WTC11 (cell line): ENCODE results near the gene ATP2C1. TPM values are rescaled to one million over a fixed set of nuclear protein-coding genes. Genes with fewer than 3 reads are reported as not detected.

Experiments
- ATAC-seq: fragments of 200-7000 bp; cut with Tn5 transposase; 2 replicates; pipeline ENCODE4 v1.10.0; 2021; ENCODE audit warnings: mild to moderate bottlenecking, moderate library complexity
- Bru-seq: library from RNA; stranded (reverse); fragments of 400-500 nt; gene quantifications from one replicate; lab custom pipeline; 2021; lab: Mats Ljungman, UMichigan
- CTCF ChIA-PET: fragments of 300-600 bp; sonication (Branson Sonifier 250); formaldehyde crosslinking; loops from one replicate; lab custom pipeline; 2021; ENCODE audit warnings: antibody characterized with exemption; lab: Charles Lee
- POLR2A ChIA-PET: fragments of 350-600 bp; sonication (Branson Sonifier 250); formaldehyde crosslinking; loops from one replicate; lab custom pipeline; 2021; ENCODE audit warnings: antibody characterized with exemption; lab: Charles Lee
- DNase-seq: peaks from one replicate; pipeline ENCODE4 v3.0.0; 2021; ENCODE audit warnings: low spot score
- H3K27ac Mint-ChIP-seq: 2 replicates; pipeline ENCODE4 v1.8.0; 2021; ENCODE audit warnings: mixed read lengths
- H3K27me3 Mint-ChIP-seq: 2 replicates; pipeline ENCODE4 v1.8.0; 2021; ENCODE audit warnings: low read depth, mild to moderate bottlenecking, moderate library complexity, mixed read lengths
- H3K36me3 Mint-ChIP-seq: 2 replicates; pipeline ENCODE4 v1.8.0; 2021; ENCODE audit warnings: mixed read lengths
- H3K4me1 Mint-ChIP-seq: 2 replicates; pipeline ENCODE4 v1.8.0; 2022; ENCODE audit warnings: mixed read lengths
- H3K4me3 Mint-ChIP-seq: 2 replicates; pipeline ENCODE4 v1.8.0; 2021; ENCODE audit warnings: mild to moderate bottlenecking, moderate library complexity, mixed read lengths
- H3K9me3 Mint-ChIP-seq: 2 replicates; pipeline ENCODE4 v1.8.0; 2021; ENCODE audit warnings: mixed read lengths
- AFF4 ChIP-seq: sonication (generic); formaldehyde crosslinking; IDR thresholded peaks from 2 replicates; pipeline ENCODE4 v1.8.1; 2023; ENCODE audit warnings: mild to moderate bottlenecking, missing genetic modification reagents, borderline replicate concordance
- CREM ChIP-seq: sonication (generic); formaldehyde crosslinking; IDR thresholded peaks from 2 replicates; pipeline ENCODE4 v1.8.1; 2022; ENCODE audit warnings: mild to moderate bottlenecking, missing genetic modification reagents, moderate library complexity
- GABPB1 ChIP-seq: sonication (generic); formaldehyde crosslinking; IDR thresholded peaks from 2 replicates; pipeline ENCODE4 v1.8.1; 2023; ENCODE audit warnings: mild to moderate bottlenecking, missing genetic modification reagents
- GTF2I ChIP-seq: fragments of 250-450 bp; sonication (Bioruptor Pico); conservative IDR thresholded peaks from 2 replicates; pipeline ENCODE4 v1.4.0; 2021; ENCODE audit warnings: mild to moderate bottlenecking
- SMAD3 ChIP-seq: sonication (generic); formaldehyde crosslinking; IDR thresholded peaks from 2 replicates; pipeline ENCODE4 v1.8.0; 2022; ENCODE audit warnings: missing genetic modification reagents, mild to moderate bottlenecking, borderline replicate concordance
- STAT6 ChIP-seq: sonication (generic); formaldehyde crosslinking; conservative IDR thresholded peaks from 2 replicates; pipeline ENCODE4 v1.8.1; 2023; ENCODE audit warnings: mild to moderate bottlenecking, low read depth, missing genetic modification reagents, moderate library complexity
- USF2 ChIP-seq: sonication (generic); formaldehyde crosslinking; IDR thresholded peaks from 2 replicates; pipeline ENCODE4 v1.8.1; 2023; ENCODE audit warnings: mild to moderate bottlenecking, missing genetic modification reagents, moderate library complexity
- ZBTB43 ChIP-seq: sonication (generic); formaldehyde crosslinking; IDR thresholded peaks from 2 replicates; pipeline ENCODE4 v1.8.1; 2023; ENCODE audit warnings: mild to moderate bottlenecking, missing genetic modification reagents
- ZMAT4 ChIP-seq: fragments of 250-450 bp; sonication (Bioruptor Pico); IDR thresholded peaks from 2 replicates; pipeline ENCODE4 v1.9.0; 2021; ENCODE audit warnings: mild to moderate bottlenecking
- ZNF281 ChIP-seq: sonication (generic); formaldehyde crosslinking; IDR thresholded peaks from 2 replicates; pipeline ENCODE4 v1.8.0; 2023; ENCODE audit warnings: mild to moderate bottlenecking, missing genetic modification reagents
- ZNF317 ChIP-seq: sonication (generic); formaldehyde crosslinking; IDR thresholded peaks from 2 replicates; pipeline ENCODE4 v1.8.1; 2023; ENCODE audit warnings: low read depth, mild to moderate bottlenecking, moderate library complexity, missing genetic modification reagents, borderline replicate concordance
- long read RNA-seq, 3 experiments: library from RNA in 1 of 3; library from capped mRNA in 1 of 3; library from polyadenylated mRNA in 1 of 3; unstranded in 2 of 3; stranded (forward) in 1 of 3; transcript quantifications; one replicate each; pipeline ENCODE4 v2.0.0, GENCODE V29; 2021
- total RNA-seq: library from RNA; stranded (reverse); gene quantifications from 3 replicates; pipeline ENCODE4 v1.2.3, GENCODE V29; 2021
- TF ChIP-seq, protein P1 (sequence below): sonication (generic); formaldehyde crosslinking; IDR thresholded peaks from 2 replicates; pipeline ENCODE4 v1.8.0; 2022; ENCODE audit warnings: missing genetic modification reagents

ATP2C1 gene, protein sequence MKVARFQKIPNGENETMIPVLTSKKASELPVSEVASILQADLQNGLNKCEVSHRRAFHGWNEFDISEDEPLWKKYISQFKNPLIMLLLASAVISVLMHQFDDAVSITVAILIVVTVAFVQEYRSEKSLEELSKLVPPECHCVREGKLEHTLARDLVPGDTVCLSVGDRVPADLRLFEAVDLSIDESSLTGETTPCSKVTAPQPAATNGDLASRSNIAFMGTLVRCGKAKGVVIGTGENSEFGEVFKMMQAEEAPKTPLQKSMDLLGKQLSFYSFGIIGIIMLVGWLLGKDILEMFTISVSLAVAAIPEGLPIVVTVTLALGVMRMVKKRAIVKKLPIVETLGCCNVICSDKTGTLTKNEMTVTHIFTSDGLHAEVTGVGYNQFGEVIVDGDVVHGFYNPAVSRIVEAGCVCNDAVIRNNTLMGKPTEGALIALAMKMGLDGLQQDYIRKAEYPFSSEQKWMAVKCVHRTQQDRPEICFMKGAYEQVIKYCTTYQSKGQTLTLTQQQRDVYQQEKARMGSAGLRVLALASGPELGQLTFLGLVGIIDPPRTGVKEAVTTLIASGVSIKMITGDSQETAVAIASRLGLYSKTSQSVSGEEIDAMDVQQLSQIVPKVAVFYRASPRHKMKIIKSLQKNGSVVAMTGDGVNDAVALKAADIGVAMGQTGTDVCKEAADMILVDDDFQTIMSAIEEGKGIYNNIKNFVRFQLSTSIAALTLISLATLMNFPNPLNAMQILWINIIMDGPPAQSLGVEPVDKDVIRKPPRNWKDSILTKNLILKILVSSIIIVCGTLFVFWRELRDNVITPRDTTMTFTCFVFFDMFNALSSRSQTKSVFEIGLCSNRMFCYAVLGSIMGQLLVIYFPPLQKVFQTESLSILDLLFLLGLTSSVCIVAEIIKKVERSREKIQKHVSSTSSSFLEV
- total RNA-seq (62.5 to 68.4 TPM (median 67.0 TPM) in 3 replicates), Bru-seq, nascent RNA (percentile 81 among the genes with signal in this experiment)
- long read RNA-seq, experiment 1, full-length matches to known transcripts, result 348 of 534 reads
- long read RNA-seq, experiment 1, partial matches to known transcripts, result 63 of 534 reads
- long read RNA-seq, experiment 1, other reads (novel, unspliced or antisense), result 123 of 534 reads
- long read RNA-seq, experiment 2, full-length matches to known transcripts, result 27 of 88 reads
- long read RNA-seq, experiment 2, partial matches to known transcripts, result 35 of 88 reads
- long read RNA-seq, experiment 2, other reads (novel, unspliced or antisense), result 26 of 88 reads
- long read RNA-seq, experiment 3, full-length matches to known transcripts, result 4 of 57 reads
- long read RNA-seq, experiment 3, partial matches to known transcripts, result 50 of 57 reads
- long read RNA-seq, experiment 3, other reads (novel, unspliced or antisense), result 3 of 57 reads

DNA sequence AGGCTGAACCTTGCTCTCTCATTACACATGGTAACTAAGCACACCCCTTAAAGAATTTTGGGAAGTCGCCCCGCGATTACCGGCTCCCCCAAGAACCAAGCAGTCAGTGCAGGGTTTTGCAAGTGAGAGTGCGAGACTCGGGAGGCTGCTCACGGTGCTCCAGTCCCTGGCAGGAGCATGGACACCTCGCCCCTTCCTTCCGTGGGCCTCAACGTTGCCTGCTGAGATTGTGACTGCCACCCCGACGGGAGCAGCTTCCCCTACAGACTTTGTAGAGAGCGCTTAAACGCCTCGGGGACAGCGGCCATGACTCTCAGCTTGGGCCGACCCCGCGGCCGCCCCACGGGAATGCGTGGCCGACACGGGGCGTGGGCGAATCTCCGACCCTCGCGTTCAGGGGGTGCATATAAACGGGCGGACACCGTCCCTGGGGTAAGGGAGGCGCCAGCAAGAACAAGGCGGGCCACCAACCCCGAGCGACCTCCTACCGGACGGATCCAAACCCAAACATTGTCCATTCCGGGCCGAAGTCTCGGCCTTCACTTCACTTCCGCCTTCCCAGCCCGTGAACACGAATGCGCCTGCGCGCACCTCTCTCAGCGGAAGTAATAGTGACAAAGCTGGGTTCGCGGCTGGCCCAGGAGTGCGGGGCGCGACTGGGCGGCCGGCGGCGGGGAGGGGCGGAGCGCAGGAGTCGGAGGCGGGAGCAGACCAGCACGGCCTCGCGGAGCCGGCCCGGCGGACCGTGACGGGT lies at the start of gene ATP2C1:
Gene ATP2C1, plus strand, starts transcription at position 709 of the 754 bp plus-strand sequence. CDS start 686 bp downstream, outside the sequence.
- Mint-ChIP-seq H3K9me3 (no peaks in the 10 kb centered on the region), H3K36me3 (no peaks in the 10 kb centered on the region), H3K27ac (peak within 1 kb of the TSS; percentile 78), H3K4me1 (peaks cover 43% of the 10 kb centered on the region), H3K4me3 (peak within 1 kb of the TSS; percentile 87), H3K27me3 (no peaks in the 10 kb centered on the region)
- ATAC-seq (peak; percentile 95), DNase-seq (peak; percentile 95)
- ChIA-PET CTCF (interaction anchor here (0.6 to 3.2 kb wide), 25 partner anchors 10 to 618 kb away, joined by 3 to 36 read pairs (median 4); partner anchors contain the start of gene PIK3R4), POLR2A (interaction anchor here (0.5 to 2.6 kb wide), 9 partner anchors 34 to 488 kb away, joined by 3 to 14 read pairs (median 4); partner anchors contain the start of genes NUDT16 and PIK3R4)
- TF ChIP-seq ZNF281 (CRISPR knock-in tag) (no peak), GABPB1 (CRISPR knock-in tag) (peak; percentile 21; the same call in 1 of the 2 replicates), ZBTB43 (CRISPR knock-in tag) (no peak; the same call in 1 of the 2 replicates), ZNF317 (CRISPR knock-in tag) (no peak), AFF4 (0 out of 2 replicates have a peak, but pooled peaks have one; percentile 24), STAT6 (CRISPR knock-in tag) (no peak), ZMAT4 (CRISPR knock-in tag) (no peak), USF2 (CRISPR knock-in tag) (no peak), SMAD3 (CRISPR knock-in tag) (no peak), GTF2I (CRISPR knock-in tag) (no peak), CREM (CRISPR knock-in tag) (no peak)
- TF ChIP-seq, protein P1, sequence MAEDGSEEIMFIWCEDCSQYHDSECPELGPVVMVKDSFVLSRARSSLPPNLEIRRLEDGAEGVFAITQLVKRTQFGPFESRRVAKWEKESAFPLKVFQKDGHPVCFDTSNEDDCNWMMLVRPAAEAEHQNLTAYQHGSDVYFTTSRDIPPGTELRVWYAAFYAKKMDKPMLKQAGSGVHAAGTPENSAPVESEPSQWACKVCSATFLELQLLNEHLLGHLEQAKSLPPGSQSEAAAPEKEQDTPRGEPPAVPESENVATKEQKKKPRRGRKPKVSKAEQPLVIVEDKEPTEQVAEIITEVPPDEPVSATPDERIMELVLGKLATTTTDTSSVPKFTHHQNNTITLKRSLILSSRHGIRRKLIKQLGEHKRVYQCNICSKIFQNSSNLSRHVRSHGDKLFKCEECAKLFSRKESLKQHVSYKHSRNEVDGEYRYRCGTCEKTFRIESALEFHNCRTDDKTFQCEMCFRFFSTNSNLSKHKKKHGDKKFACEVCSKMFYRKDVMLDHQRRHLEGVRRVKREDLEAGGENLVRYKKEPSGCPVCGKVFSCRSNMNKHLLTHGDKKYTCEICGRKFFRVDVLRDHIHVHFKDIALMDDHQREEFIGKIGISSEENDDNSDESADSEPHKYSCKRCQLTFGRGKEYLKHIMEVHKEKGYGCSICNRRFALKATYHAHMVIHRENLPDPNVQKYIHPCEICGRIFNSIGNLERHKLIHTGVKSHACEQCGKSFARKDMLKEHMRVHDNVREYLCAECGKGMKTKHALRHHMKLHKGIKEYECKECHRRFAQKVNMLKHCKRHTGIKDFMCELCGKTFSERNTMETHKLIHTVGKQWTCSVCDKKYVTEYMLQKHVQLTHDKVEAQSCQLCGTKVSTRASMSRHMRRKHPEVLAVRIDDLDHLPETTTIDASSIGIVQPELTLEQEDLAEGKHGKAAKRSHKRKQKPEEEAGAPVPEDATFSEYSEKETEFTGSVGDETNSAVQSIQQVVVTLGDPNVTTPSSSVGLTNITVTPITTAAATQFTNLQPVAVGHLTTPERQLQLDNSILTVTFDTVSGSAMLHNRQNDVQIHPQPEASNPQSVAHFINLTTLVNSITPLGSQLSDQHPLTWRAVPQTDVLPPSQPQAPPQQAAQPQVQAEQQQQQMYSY (CRISPR knock-in tag), result no peak
